HCT116 (cell line): ENCODE results near the gene PRSS53. TPM values are rescaled to one million over a fixed set of nuclear protein-coding genes. Genes with fewer than 3 reads are reported as not detected.

Experiments
- ATAC-seq: fragments of 200-7000 bp; cut with Tn5 transposase; 2 replicates; pipeline ENCODE4 v1.9.1; 2020; ENCODE audit warnings: mild to moderate bottlenecking, moderate library complexity
- BruUV-seq: library from RNA; stranded (reverse); fragments of 400-500 nt; replicated peaks from 2 replicates; lab custom pipeline; 2021; lab: Mats Ljungman, UMichigan
- CTCF ChIA-PET: fragments of 300-600 bp; sonication (Branson Sonifier 250); formaldehyde crosslinking; loops from one replicate; lab custom pipeline; 2021; ENCODE audit warnings: antibody characterized with exemption; lab: Charles Lee
- POLR2A ChIA-PET: fragments of 300-600, 350-600 bp; sonication (Branson Sonifier 250); formaldehyde crosslinking; loops from one replicate; lab custom pipeline; 2021; ENCODE audit warnings: antibody characterized with exemption; lab: Charles Lee
- RAD21 ChIA-PET, 2 experiments: fragments of 300-600 bp; sonication (Branson Sonifier 250); formaldehyde crosslinking; loops; one replicate each; lab custom pipeline; 2023; ENCODE audit warnings: low total read pairs in 2 of 2; ENCODE audit not compliant: uncharacterized antibody in 2 of 2, unreplicated experiment in 2 of 2, low non-redundant PET in 1 of 2; lab: Charles Lee
- DNase-seq: peaks from one replicate; pipeline ENCODE4 v3.0.0-alpha.2; 2010; ENCODE audit warnings: low read depth, low spot score
- H2AFZ ChIP-seq: fragments of 200-600 bp; shearing (Covaris generic), sonication (generic); 2 replicates; pipeline ENCODE4 v1.6.1; 2017; ENCODE audit warnings: low read depth, mixed run types, mixed read lengths, antibody characterized with exemption, low read length; ENCODE audit not compliant: poor library complexity, severe bottlenecking
- H3K27ac ChIP-seq: 2 replicates; pipeline ENCODE4 v1.5.1; 2012; ENCODE audit warnings: low read depth, low read length
- H3K27me3 ChIP-seq: fragments of 200-600 bp; sonication (generic); 2 replicates; pipeline ENCODE4 v1.6.1; 2016; ENCODE audit warnings: mixed run types, low read length, mixed read lengths; ENCODE audit not compliant: insufficient read depth
- H3K36me3 ChIP-seq, 2 experiments: fragments of 200-500 bp in 1 of 2; fragments of 200-600 bp in 1 of 2; sonication (Bioruptor generic) in 1 of 2; sonication (generic) in 1 of 2; 2 replicates each; pipeline versions ENCODE4 v1.5.1 to v1.6.1; 2014 to 2016; ENCODE audit warnings: low read length in 2 of 2, inconsistent platforms in 1 of 2, mixed read lengths in 1 of 2, mixed run types in 1 of 2; ENCODE audit not compliant: insufficient read depth in 2 of 2, control insufficient read depth in 1 of 2
- H3K4me1 ChIP-seq, 2 experiments: fragments of 200-600 bp in 1 of 2; sonication (generic) in 1 of 2; 2 replicates each; pipeline versions ENCODE4 v1.5.1 to v1.6.1; 2012 to 2017; ENCODE audit warnings: low read length in 2 of 2, inconsistent platforms in 1 of 2, mild to moderate bottlenecking in 1 of 2, mixed read lengths in 1 of 2, mixed run types in 1 of 2, moderate library complexity in 1 of 2; ENCODE audit not compliant: insufficient read depth in 2 of 2, control insufficient read depth in 1 of 2
- H3K4me2 ChIP-seq: fragments of 200-600 bp; sonication (generic); 2 replicates; pipeline ENCODE4 v1.6.1; 2017; ENCODE audit warnings: mixed run types, low read length, mixed read lengths
- H3K4me3 ChIP-seq, 2 experiments: fragments of 200-600 bp in 1 of 2; sonication (generic) in 1 of 2; replicated peaks in 1 of 2; 2 replicates each; pipeline ENCODE4 v1.5.1; 2011 to 2016; ENCODE audit warnings: low read length in 2 of 2, control low read depth in 1 of 2, low read depth in 1 of 2, mild to moderate bottlenecking in 1 of 2, mixed read lengths in 1 of 2, mixed run types in 1 of 2
- H3K79me2 ChIP-seq: fragments of 200-600 bp; sonication (generic); 2 replicates; pipeline ENCODE4 v1.6.1; 2017; ENCODE audit warnings: mild to moderate bottlenecking, mixed run types, low read length, moderate library complexity, mixed read lengths; ENCODE audit not compliant: insufficient read depth
- H3K9ac ChIP-seq: fragments of 200-600 bp; sonication (generic); 2 replicates; pipeline ENCODE4 v1.6.1; 2016; ENCODE audit warnings: low read length, mixed read lengths
- H3K9me2 ChIP-seq: fragments of 200-600 bp; sonication (generic), shearing (Covaris generic); 2 replicates; pipeline ENCODE4 v1.6.1; 2017; ENCODE audit warnings: mixed run types, mild to moderate bottlenecking, moderate library complexity; ENCODE audit not compliant: insufficient read depth
- H3K9me3 ChIP-seq, 2 experiments: fragments of 200-500 bp in 1 of 2; fragments of 200-600 bp in 1 of 2; sonication (Bioruptor generic) in 1 of 2; sonication (generic) in 1 of 2; 2 replicates each; pipeline ENCODE4 v1.6.1; 2014 to 2017; ENCODE audit warnings: low read length in 2 of 2, mixed read lengths in 2 of 2, inconsistent platforms in 1 of 2, low read depth in 1 of 2, mild to moderate bottlenecking in 1 of 2, mixed run types in 1 of 2, moderate library complexity in 1 of 2; ENCODE audit not compliant: control insufficient read depth in 1 of 2, insufficient read depth in 1 of 2
- H4K20me1 ChIP-seq: fragments of 200-600 bp; sonication (generic), shearing (Covaris generic); 2 replicates; pipeline ENCODE4 v1.6.1; 2017; ENCODE audit warnings: mixed run types, mild to moderate bottlenecking, moderate library complexity; ENCODE audit not compliant: insufficient read depth
- CBX3 ChIP-seq: IDR thresholded peaks from 2 replicates; pipeline ENCODE4 v1.6.1; 2012; ENCODE audit warnings: low read depth
- CTCF ChIP-seq, 3 experiments: fragments of 200-600 bp in 1 of 3; sonication (generic) in 1 of 3; IDR thresholded peaks in 2 of 3; conservative IDR thresholded peaks in 1 of 3; 2 replicates each; pipeline ENCODE4 v1.5.1; 2012 to 2017; ENCODE audit warnings: low read depth in 2 of 3, low read length in 2 of 3, antibody characterized with exemption in 1 of 3, borderline replicate concordance in 1 of 3, control low read depth in 1 of 3, mild to moderate bottlenecking in 1 of 3, mixed read lengths in 1 of 3, mixed run types in 1 of 3, moderate library complexity in 1 of 3; ENCODE audit not compliant: insufficient read depth in 1 of 3
- ELF1 ChIP-seq: IDR thresholded peaks from 2 replicates; pipeline ENCODE4 v1.6.1; 2012; ENCODE audit warnings: low read depth, borderline replicate concordance
- POLR2A ChIP-seq: IDR thresholded peaks from 2 replicates; pipeline ENCODE4 v1.7.0; 2011; ENCODE audit warnings: borderline replicate concordance; ENCODE audit not compliant: insufficient read depth, insufficient read length; ENCODE audit errors: extremely low read depth
- RAD21 ChIP-seq: IDR thresholded peaks from 2 replicates; pipeline ENCODE4 v1.6.1; 2012; ENCODE audit warnings: low read depth, mild to moderate bottlenecking
- REST ChIP-seq: IDR thresholded peaks from 2 replicates; pipeline ENCODE4 v1.6.1; 2012; ENCODE audit warnings: low read depth
- SP1 ChIP-seq: IDR thresholded peaks from 2 replicates; pipeline ENCODE4 v1.6.1; 2012; ENCODE audit warnings: low read depth
- SRF ChIP-seq: IDR thresholded peaks from 2 replicates; pipeline ENCODE4 v1.6.1; 2012; ENCODE audit warnings: low read depth
- TCF7L2 ChIP-seq: IDR thresholded peaks from 2 replicates; pipeline ENCODE4 v1.7.0; 2011; ENCODE audit warnings: borderline replicate concordance, inconsistent platforms; ENCODE audit not compliant: insufficient read depth, insufficient read length; ENCODE audit errors: extremely low read depth
- YY1 ChIP-seq: IDR thresholded peaks from 2 replicates; pipeline ENCODE4 v1.6.1; 2011; ENCODE audit warnings: low read length, low read depth, moderate library complexity, mild to moderate bottlenecking; ENCODE audit not compliant: insufficient replicate concordance; ENCODE audit errors: extremely low read depth
- ZBTB33 ChIP-seq: IDR thresholded peaks from 2 replicates; pipeline ENCODE4 v1.6.1; 2011; ENCODE audit warnings: mild to moderate bottlenecking, low read length, moderate library complexity; ENCODE audit not compliant: insufficient replicate concordance; ENCODE audit errors: extremely low read depth
- intact Hi-C: fragments of 100-400 bp; cut with micrococcal nuclease; formaldehyde crosslinking; loops from 2 replicates; pipeline ENCODE4 v1.10.0; 2022
- total RNA-seq: library from RNA; stranded (reverse); gene quantifications from one replicate; pipeline ENCODE4 v1.2.1, GENCODE V29; 2021; ENCODE audit not compliant: unreplicated experiment

Gene PRSS53
- total RNA-seq, 1 experiment from 2014 or later, result 11.6 TPM

GRCh38 chr16:31084584-31085302 is 4.0 kb downstream of the PRSS53 start:
- no peak overlapping the region for H3K9ac ChIP-seq
- intact Hi-C loops, result no loop called here
- POLR2A ChIA-PET, result no interaction called here
- H3K4me1 ChIP-seq, result peaks cover 0 to 11% of the 10 kb centered on the region in 2 experiments; a peak in 1 of 4 replicates
- no TSS peak for BruUV-seq
- DNase-seq, result no peak
- H3K9me2 ChIP-seq, result no peaks in the 10 kb centered on the region
- TF ChIP-seq ZBTB33 (no peak), ELF1 (no peak), CTCF (IDR thresholded peaks at IDR 0.05 in 2 of 3, conservative IDR thresholded peaks at IDR 0.05 in 1 of 3; ENCODE audit: borderline replicate concordance in 1 of 3, insufficient read depth in 1 of 3, low read depth in 2 of 3, low read length in 2 of 3) (no peak), CBX3 (no peak), YY1 (no peak), SRF (no peak), POLR2A (no peak), TCF7L2 (no peak), RAD21 (no peak), REST (no peak), SP1 (no peak)
- TF ChIP-seq, all 23 proteins: peak for 0
- no peak for ATAC-seq
- no peak overlapping the region for H3K4me2 ChIP-seq
- no peak overlapping the region; the same call in 1 of the 2 replicates for H3K27ac ChIP-seq
- ChIA-PET CTCF (interaction anchor here (0.6 kb wide), 1 partner anchor 10 kb away, joined by 3 read pairs; no protein-coding TSS in a partner anchor), RAD21 (no interaction called here)
- H3K27me3 ChIP-seq, result no peaks in the 10 kb centered on the region
- peaks cover 6% of the 10 kb centered on the region in 2 experiments; a peak in 2 of 4 replicates for H3K36me3 ChIP-seq
- no peaks in the 10 kb centered on the region for H4K20me1 ChIP-seq
- H2AFZ ChIP-seq, result no peak overlapping the region
- no peaks in the 10 kb centered on the region for H3K79me2 ChIP-seq
- no peak overlapping the region for H3K4me3 ChIP-seq
- H3K9me3 ChIP-seq, result no peaks in the 10 kb centered on the region
